HepG2 (cell line): Measurements from ENCODE around the gene BBOF1. TPM values are rescaled to one million over a fixed set of nuclear protein-coding genes. Genes with fewer than 3 reads are reported as not detected.

Experiments used
- ADNP ChIP-seq: sonication (generic); formaldehyde crosslinking; IDR thresholded peaks from 2 replicates; pipeline ENCODE4 v1.4.0; 2020; ENCODE audit warnings: missing genetic modification reagents
- BCL6 ChIP-seq: IDR thresholded peaks from 2 replicates; pipeline ENCODE4 v1.6.1; 2016; ENCODE audit warnings: missing genetic modification reagents, missing compliant biosample characterization
- DNMT3B ChIP-seq: conservative IDR thresholded peaks from 2 replicates; pipeline ENCODE4 v1.6.1; 2016; ENCODE audit warnings: missing biosample characterization, control low read depth
- HNRNPH1 ChIP-seq: fragments of 200-400 bp; formaldehyde crosslinking; optimal IDR thresholded peaks from 2 replicates; pipeline ENCODE3; 2017; ENCODE audit warnings: mild to moderate bottlenecking, low read depth, low read length
- NR2C2 ChIP-seq: sonication (generic); formaldehyde crosslinking; IDR thresholded peaks from 2 replicates; pipeline ENCODE4 v1.4.0; 2020; ENCODE audit warnings: missing genetic modification reagents, mild to moderate bottlenecking, moderate library complexity, borderline replicate concordance
- ONECUT2 ChIP-seq: sonication (generic); formaldehyde crosslinking; IDR thresholded peaks from 2 replicates; pipeline ENCODE4 v1.4.0; 2020; ENCODE audit warnings: missing genetic modification reagents
- SMARCC2 ChIP-seq: fragments of 450-650 bp; IDR thresholded peaks from 2 replicates; pipeline ENCODE4 v1.6.1; 2017; ENCODE audit warnings: antibody characterized with exemption, mild to moderate bottlenecking
- SOX5 ChIP-seq: IDR thresholded peaks from 2 replicates; pipeline ENCODE4 v1.6.1; 2016; ENCODE audit warnings: borderline replicate concordance
- STAG1 ChIP-seq: sonication (generic); formaldehyde crosslinking; IDR thresholded peaks from 2 replicates; pipeline ENCODE4 v1.4.0; 2020; ENCODE audit warnings: missing genetic modification reagents
- TBL1XR1 ChIP-seq: fragments of 150-350 bp; IDR thresholded peaks from 2 replicates; pipeline ENCODE4 v1.6.1; 2014; ENCODE audit warnings: borderline replicate concordance, low read length; ENCODE audit not compliant: partially characterized antibody
- ZFP36 ChIP-seq: fragments of 150-350 bp; IDR thresholded peaks from 2 replicates; pipeline ENCODE4 v1.6.1; 2018; ENCODE audit warnings: borderline replicate concordance, low read length, low read depth; ENCODE audit not compliant: partially characterized antibody
- ZMYM4 ChIP-seq: sonication (generic); formaldehyde crosslinking; IDR thresholded peaks from 2 replicates; pipeline ENCODE4 v1.8.1; 2023; ENCODE audit warnings: mild to moderate bottlenecking, missing genetic modification reagents
- ZNF33A ChIP-seq: sonication (generic); formaldehyde crosslinking; IDR thresholded peaks from 2 replicates; pipeline ENCODE4 v1.5.1; 2020; ENCODE audit warnings: missing genetic modification reagents, mild to moderate bottlenecking, moderate library complexity, borderline replicate concordance
- ZNF703 ChIP-seq: sonication (generic); formaldehyde crosslinking; IDR thresholded peaks from 2 replicates; pipeline ENCODE4 v1.5.1; 2020; ENCODE audit warnings: missing genetic modification reagents, mild to moderate bottlenecking, moderate library complexity, borderline replicate concordance
- polyA plus RNA-seq, 8 experiments: library from polyadenylated mRNA; depleted of rRNA in 3 of 8; stranded (reverse) in 7 of 8; unstranded in 1 of 8; fragments of >200 nt; fragmentation: Illumina TruSeq in 4 of 8; extraction: Trizol in 4 of 8; gene quantifications; 2 replicates each; pipeline versions ENCODE4 v1.2.1 to v1.2.3, GENCODE V29; 2011 to 2016; ENCODE audit warnings: low read depth in 4 of 8, missing spikeins in 1 of 8, mixed read lengths in 1 of 8; ENCODE audit not compliant: insufficient read depth in 1 of 8
- total RNA-seq, 5 experiments: library from RNA; depleted of rRNA; stranded (reverse); fragments of >200 nt; fragmentation: Illumina TruSeq; extraction: Trizol; gene quantifications; 2 replicates each; pipeline ENCODE4 v1.2.3, GENCODE V29; 2016; ENCODE audit warnings: low read depth in 1 of 5
- TF ChIP-seq, protein P1 (sequence below): sonication (generic); formaldehyde crosslinking; conservative IDR thresholded peaks from 2 replicates; pipeline ENCODE4 v1.8.0; 2022; ENCODE audit warnings: missing genetic modification reagents
- TF ChIP-seq, protein P2 (sequence below): sonication (generic); formaldehyde crosslinking; IDR thresholded peaks from 2 replicates; pipeline ENCODE4 v1.8.1; 2023; ENCODE audit warnings: mild to moderate bottlenecking, missing genetic modification reagents
- TF ChIP-seq, protein P3 (sequence below): sonication (generic); formaldehyde crosslinking; IDR thresholded peaks from 2 replicates; pipeline ENCODE4 v1.5.1; 2020; ENCODE audit warnings: mild to moderate bottlenecking, missing genetic modification reagents, moderate library complexity
- TF ChIP-seq, protein P4 (sequence below): sonication (generic); formaldehyde crosslinking; IDR thresholded peaks from 2 replicates; pipeline ENCODE4 v1.4.0; 2020; ENCODE audit warnings: mild to moderate bottlenecking, missing genetic modification reagents
- TF ChIP-seq, protein P5 (sequence below): IDR thresholded peaks from 2 replicates; pipeline ENCODE4 v1.6.1; 2016

Gene BBOF1
- total and polyA plus RNA-seq, 2 of the 13 experiments (the other 11 are each of a cell fraction or from before 2014, with no cell fraction given), result 1.6 to 2.3 TPM

DNA sequence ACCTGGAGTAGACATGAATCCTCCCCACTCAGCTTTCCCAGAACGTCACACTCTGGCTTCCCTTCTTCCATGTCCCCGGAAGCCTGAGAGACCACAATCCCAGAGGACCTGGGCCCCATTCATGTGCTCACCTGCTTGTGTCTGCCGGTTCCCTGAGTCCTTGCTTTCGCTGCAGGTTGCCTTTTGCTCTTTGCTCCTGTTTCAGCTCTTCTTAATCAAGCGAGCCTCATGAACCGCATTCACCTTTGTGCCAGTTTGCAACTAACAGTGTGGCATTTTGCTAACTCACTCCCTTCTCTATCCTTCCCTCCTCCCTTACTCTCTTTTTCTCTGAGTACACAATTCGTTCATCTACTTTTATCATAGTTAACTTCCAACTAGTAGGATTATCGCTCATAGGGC is 23.2 kb upstream of the BBOF1 start (continued):
- TF ChIP-seq TBL1XR1, result no peak
- no peak for TF ChIP-seq ZNF33A (CRISPR knock-in tag)
- TF ChIP-seq, protein P1, sequence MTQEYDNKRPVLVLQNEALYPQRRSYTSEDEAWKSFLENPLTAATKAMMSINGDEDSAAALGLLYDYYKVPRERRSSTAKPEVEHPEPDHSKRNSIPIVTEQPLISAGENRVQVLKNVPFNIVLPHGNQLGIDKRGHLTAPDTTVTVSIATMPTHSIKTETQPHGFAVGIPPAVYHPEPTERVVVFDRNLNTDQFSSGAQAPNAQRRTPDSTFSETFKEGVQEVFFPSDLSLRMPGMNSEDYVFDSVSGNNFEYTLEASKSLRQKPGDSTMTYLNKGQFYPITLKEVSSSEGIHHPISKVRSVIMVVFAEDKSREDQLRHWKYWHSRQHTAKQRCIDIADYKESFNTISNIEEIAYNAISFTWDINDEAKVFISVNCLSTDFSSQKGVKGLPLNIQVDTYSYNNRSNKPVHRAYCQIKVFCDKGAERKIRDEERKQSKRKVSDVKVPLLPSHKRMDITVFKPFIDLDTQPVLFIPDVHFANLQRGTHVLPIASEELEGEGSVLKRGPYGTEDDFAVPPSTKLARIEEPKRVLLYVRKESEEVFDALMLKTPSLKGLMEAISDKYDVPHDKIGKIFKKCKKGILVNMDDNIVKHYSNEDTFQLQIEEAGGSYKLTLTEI, result no peak
- TF ChIP-seq, protein P2, sequence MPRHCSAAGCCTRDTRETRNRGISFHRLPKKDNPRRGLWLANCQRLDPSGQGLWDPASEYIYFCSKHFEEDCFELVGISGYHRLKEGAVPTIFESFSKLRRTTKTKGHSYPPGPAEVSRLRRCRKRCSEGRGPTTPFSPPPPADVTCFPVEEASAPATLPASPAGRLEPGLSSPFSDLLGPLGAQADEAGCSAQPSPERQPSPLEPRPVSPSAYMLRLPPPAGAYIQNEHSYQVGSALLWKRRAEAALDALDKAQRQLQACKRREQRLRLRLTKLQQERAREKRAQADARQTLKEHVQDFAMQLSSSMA (CRISPR knock-in tag), result no peak
- TF ChIP-seq, protein P3, sequence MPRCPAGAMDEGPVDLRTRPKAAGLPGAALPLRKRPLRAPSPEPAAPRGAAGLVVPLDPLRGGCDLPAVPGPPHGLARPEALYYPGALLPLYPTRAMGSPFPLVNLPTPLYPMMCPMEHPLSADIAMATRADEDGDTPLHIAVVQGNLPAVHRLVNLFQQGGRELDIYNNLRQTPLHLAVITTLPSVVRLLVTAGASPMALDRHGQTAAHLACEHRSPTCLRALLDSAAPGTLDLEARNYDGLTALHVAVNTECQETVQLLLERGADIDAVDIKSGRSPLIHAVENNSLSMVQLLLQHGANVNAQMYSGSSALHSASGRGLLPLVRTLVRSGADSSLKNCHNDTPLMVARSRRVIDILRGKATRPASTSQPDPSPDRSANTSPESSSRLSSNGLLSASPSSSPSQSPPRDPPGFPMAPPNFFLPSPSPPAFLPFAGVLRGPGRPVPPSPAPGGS (CRISPR knock-in tag), result no peak
- no peak for TF ChIP-seq ZNF703
- TF ChIP-seq DNMT3B (CRISPR knock-in tag), result no peak
- 0 out of 2 replicates have a peak, but pooled peaks have one; percentile 40 for TF ChIP-seq ZMYM4 (CRISPR knock-in tag)
- no peak for TF ChIP-seq STAG1 (CRISPR knock-in tag)
- TF ChIP-seq, protein P4, sequence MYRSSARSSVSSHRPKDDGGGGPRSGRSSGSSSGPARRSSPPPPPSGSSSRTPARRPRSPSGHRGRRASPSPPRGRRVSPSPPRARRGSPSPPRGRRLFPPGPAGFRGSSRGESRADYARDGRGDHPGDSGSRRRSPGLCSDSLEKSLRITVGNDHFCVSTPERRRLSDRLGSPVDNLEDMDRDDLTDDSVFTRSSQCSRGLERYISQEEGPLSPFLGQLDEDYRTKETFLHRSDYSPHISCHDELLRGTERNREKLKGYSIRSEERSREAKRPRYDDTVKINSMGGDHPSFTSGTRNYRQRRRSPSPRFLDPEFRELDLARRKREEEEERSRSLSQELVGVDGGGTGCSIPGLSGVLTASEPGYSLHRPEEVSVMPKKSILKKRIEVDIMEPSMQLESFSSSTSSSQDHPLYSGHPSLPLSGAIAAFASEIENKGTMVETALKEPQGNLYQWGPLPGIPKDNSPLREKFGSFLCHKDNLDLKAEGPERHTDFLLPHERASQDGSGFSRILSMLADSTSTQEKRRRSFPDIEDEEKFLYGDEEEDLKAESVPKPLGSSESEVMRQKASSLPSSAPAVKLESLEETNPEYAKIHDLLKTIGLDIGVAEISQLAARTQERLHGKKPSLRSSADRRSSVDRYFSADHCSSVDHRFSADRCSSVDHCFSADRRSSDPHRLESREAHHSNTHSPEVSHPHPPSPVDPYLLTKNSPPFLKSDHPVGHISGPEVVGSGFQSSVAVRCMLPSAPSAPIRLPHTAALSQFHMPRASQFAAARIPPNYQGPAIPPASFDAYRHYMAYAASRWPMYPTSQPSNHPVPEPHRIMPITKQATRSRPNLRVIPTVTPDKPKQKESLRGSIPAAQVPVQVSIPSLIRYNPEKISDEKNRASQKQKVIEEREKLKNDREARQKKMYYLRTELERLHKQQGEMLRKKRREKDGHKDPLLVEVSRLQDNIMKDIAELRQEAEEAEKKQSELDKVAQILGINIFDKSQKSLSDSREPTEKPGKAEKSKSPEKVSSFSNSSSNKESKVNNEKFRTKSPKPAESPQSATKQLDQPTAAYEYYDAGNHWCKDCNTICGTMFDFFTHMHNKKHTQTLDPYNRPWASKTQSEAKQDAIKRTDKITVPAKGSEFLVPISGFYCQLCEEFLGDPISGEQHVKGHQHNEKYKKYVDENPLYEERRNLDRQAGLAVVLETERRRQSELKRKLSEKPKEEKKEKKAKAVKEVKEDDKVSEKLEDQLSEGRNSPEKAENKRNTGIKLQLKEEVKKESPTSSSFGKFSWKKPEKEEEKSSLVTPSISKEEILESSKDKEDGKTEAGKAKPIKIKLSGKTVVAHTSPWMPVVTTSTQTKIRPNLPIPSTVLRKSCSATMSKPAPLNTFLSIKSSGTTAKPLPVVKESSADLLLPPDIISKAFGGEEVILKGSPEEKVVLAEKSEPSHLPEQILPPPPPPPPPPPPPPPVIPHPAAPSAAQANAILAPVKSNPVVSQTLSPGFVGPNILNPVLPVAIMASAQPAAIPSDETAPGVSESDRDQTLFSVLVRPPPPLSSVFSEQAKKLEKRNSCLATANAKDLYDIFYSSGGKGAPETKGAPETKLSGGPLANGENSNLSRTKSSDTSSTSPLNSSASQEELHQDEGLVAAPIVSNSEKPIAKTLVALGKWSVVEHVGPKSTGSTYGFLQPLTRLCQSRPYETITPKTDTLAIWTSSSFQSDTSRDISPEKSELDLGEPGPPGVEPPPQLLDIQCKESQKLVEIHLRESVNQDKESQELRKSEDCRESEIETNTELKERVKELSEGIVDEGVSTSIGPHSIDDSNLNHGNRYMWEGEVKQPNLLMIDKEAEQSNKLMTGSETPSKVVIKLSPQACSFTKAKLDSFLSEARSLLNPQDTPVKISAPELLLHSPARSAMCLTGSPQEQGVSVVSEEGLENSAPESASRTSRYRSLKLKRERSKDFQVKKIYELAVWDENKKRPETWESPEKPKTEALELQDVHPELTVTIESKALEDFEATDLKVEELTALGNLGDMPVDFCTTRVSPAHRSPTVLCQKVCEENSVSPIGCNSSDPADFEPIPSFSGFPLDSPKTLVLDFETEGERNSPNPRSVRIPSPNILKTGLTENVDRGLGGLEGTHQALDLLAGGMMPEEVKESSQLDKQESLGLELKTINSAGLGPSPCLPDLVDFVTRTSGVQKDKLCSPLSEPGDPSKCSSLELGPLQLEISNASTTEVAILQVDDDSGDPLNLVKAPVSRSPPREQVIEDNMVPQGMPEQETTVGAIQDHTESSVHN (CRISPR knock-in tag), result no peak
- TF ChIP-seq SMARCC2, result no peak
- TF ChIP-seq HNRNPH1, result no peak
- no peak for TF ChIP-seq ADNP (CRISPR knock-in tag)
- no peak for TF ChIP-seq NR2C2 (CRISPR knock-in tag)
- no peak; the same call in 1 of the 2 replicates for TF ChIP-seq BCL6
- TF ChIP-seq ZFP36, result no peak
- TF ChIP-seq SOX5, result peak; percentile 62; the same call in 1 of the 2 replicates
- TF ChIP-seq, protein P5, sequence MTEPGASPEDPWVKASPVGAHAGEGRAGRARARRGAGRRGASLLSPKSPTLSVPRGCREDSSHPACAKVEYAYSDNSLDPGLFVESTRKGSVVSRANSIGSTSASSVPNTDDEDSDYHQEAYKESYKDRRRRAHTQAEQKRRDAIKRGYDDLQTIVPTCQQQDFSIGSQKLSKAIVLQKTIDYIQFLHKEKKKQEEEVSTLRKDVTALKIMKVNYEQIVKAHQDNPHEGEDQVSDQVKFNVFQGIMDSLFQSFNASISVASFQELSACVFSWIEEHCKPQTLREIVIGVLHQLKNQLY, result no peak; the same call in 1 of the 2 replicates
- no peak for TF ChIP-seq ONECUT2 (CRISPR knock-in tag)
